K562 (cell line): Measurements from ENCODE around the gene TIMP2. TPM values are rescaled to one million over a fixed set of nuclear protein-coding genes. Genes with fewer than 3 reads are reported as not detected.

Experiments
- ATF7 ChIP-seq: fragments of 450-650 bp; IDR thresholded peaks from 2 replicates; pipeline ENCODE4 v1.7.1; 2014; ENCODE audit warnings: mild to moderate bottlenecking, moderate library complexity
- BRD4 ChIP-seq: fragments of 200-600 bp; sonication (generic); IDR thresholded peaks from 2 replicates; pipeline ENCODE4 v1.6.1; 2017; ENCODE audit warnings: inconsistent platforms
- BRF1 ChIP-seq: IDR thresholded peaks from 3 replicates; pipeline ENCODE4 v1.6.1; 2011; ENCODE audit warnings: borderline replicate concordance, mild to moderate bottlenecking; ENCODE audit not compliant: insufficient read length; ENCODE audit errors: extremely low read depth
- CHD1 ChIP-seq: fragments of 200-600 bp; sonication (generic); IDR thresholded peaks from one replicate; pipeline ENCODE4 v1.6.1; 2012; ENCODE audit warnings: mild to moderate bottlenecking, moderate library complexity, low read length, inconsistent platforms
- CUX1 ChIP-seq: fragments of 200-800 bp; sonication (Bioruptor generic); IDR thresholded peaks from 2 replicates; pipeline ENCODE4 v1.6.1; 2016; ENCODE audit warnings: missing genetic modification characterization, missing compliant biosample characterization
- EP400 ChIP-seq: fragments of 450-650 bp; IDR thresholded peaks from 2 replicates; pipeline ENCODE4 v1.6.1; 2017; ENCODE audit warnings: antibody characterized with exemption, mild to moderate bottlenecking, moderate library complexity
- FUS ChIP-seq: fragments of 200-400 bp; formaldehyde crosslinking; optimal IDR thresholded peaks from 2 replicates; pipeline ENCODE3; 2017; ENCODE audit warnings: low read depth, low read length
- GATAD2A ChIP-seq: fragments of 450-650 bp; IDR thresholded peaks from 2 replicates; pipeline ENCODE4 v1.6.1; 2017
- HDAC8 ChIP-seq: fragments of 450-650 bp; IDR thresholded peaks from 2 replicates; pipeline ENCODE4 v1.6.1; 2016; ENCODE audit warnings: mild to moderate bottlenecking, missing genetic modification characterization, moderate library complexity, missing compliant biosample characterization
- KAT7 ChIP-seq: sonication (generic); formaldehyde crosslinking; IDR thresholded peaks from 2 replicates; pipeline ENCODE4 v1.8.0; 2022; ENCODE audit warnings: missing genetic modification reagents, mild to moderate bottlenecking, borderline replicate concordance
- LARP7 ChIP-seq: fragments of 450-650 bp; IDR thresholded peaks from 2 replicates; pipeline ENCODE4 v1.6.1; 2016
- MYNN ChIP-seq, 2 experiments: sonication (generic); formaldehyde crosslinking in 1 of 2; IDR thresholded peaks; 2 replicates each; pipeline versions ENCODE4 v1.5.0 to v1.6.1; 2016 to 2020; ENCODE audit warnings: antibody characterized with exemption in 1 of 2, missing genetic modification reagents in 1 of 2
- OTX1 ChIP-seq: fragments of 450-650 bp; formaldehyde crosslinking; IDR thresholded peaks from 2 replicates; pipeline ENCODE4 v1.4.0; 2022; ENCODE audit warnings: mild to moderate bottlenecking
- PTTG1 ChIP-seq: fragments of 450-650 bp; IDR thresholded peaks from 2 replicates; pipeline ENCODE4 v1.6.1; 2016; ENCODE audit warnings: low read depth, mild to moderate bottlenecking, missing genetic modification characterization, missing compliant biosample characterization
- RAD51 ChIP-seq: fragments of 450-650 bp; IDR thresholded peaks from 2 replicates; pipeline ENCODE4 v1.7.1; 2016; ENCODE audit warnings: low read depth, mild to moderate bottlenecking, borderline replicate concordance
- RBBP5 ChIP-seq: fragments of 200-600 bp; sonication (generic); IDR thresholded peaks from 2 replicates; pipeline ENCODE4 v1.6.1; 2012; ENCODE audit warnings: borderline replicate concordance, mild to moderate bottlenecking, low read length, control low read depth, inconsistent platforms; ENCODE audit not compliant: insufficient read depth, poor library complexity, severe bottlenecking
- RBM17 ChIP-seq: fragments of 200-400 bp; formaldehyde crosslinking; IDR thresholded peaks from 2 replicates; pipeline ENCODE4 v1.6.1; 2017; ENCODE audit warnings: low read depth, mild to moderate bottlenecking, low read length, borderline replicate concordance
- RFX7 ChIP-seq: fragments of 250-450 bp; sonication (Bioruptor Pico); IDR thresholded peaks from 2 replicates; pipeline ENCODE4 v1.5.1; 2021; ENCODE audit warnings: mild to moderate bottlenecking
- TEAD1 ChIP-seq, 2 experiments: fragments of 450-650 bp in 1 of 2; sonication (generic) in 1 of 2; formaldehyde crosslinking; IDR thresholded peaks; 2 replicates each; pipeline versions ENCODE4 v1.4.0 to v1.8.0; 2020 to 2022; ENCODE audit warnings: mild to moderate bottlenecking in 2 of 2, missing genetic modification reagents in 1 of 2
- YBX1 ChIP-seq: fragments of 450-650 bp; IDR thresholded peaks from 2 replicates; pipeline ENCODE4 v1.7.1; 2016; ENCODE audit warnings: mild to moderate bottlenecking
- YY1 ChIP-seq, 3 experiments: IDR thresholded peaks; 2 replicates each; pipeline ENCODE4 v1.6.1; 2011; ENCODE audit warnings: low read length in 2 of 3, mild to moderate bottlenecking in 2 of 3, moderate library complexity in 2 of 3, borderline replicate concordance in 1 of 3, control low read depth in 1 of 3, low read depth in 1 of 3; ENCODE audit not compliant: insufficient read depth in 3 of 3, insufficient replicate concordance in 2 of 3, control insufficient read depth in 1 of 3, insufficient read length in 1 of 3; ENCODE audit errors: extremely low read depth in 1 of 3
- ZC3H8 ChIP-seq: fragments of 450-650 bp; IDR thresholded peaks from 2 replicates; pipeline ENCODE4 v1.6.1; 2017
- ZNF431 ChIP-seq: sonication (generic); formaldehyde crosslinking; IDR thresholded peaks from 2 replicates; pipeline ENCODE4 v1.8.0; 2022; ENCODE audit warnings: mild to moderate bottlenecking, missing genetic modification reagents
- ZNF75A ChIP-seq: fragments of 450-650 bp; formaldehyde crosslinking; IDR thresholded peaks from 2 replicates; pipeline ENCODE4 v1.4.0; 2020; ENCODE audit warnings: mild to moderate bottlenecking
- polyA plus RNA-seq, 8 experiments: library from polyadenylated mRNA; depleted of rRNA in 4 of 8; stranded (reverse) in 5 of 8; unstranded in 3 of 8; fragments of >200 nt; fragmentation: Nextera tagmentation in 2 of 8; fragmentation: Illumina TruSeq in 1 of 8; extraction: Ambion mirVana in 2 of 8; extraction: Trizol in 1 of 8; gene quantifications; 2 replicates each; pipeline versions ENCODE4 v1.2.1 to v1.2.3, GENCODE V29; 2011 to 2014; ENCODE audit warnings: inconsistent platforms in 1 of 8, missing spikeins in 1 of 8
- total RNA-seq, 7 experiments: library from RNA; depleted of rRNA in 6 of 7; stranded (reverse); fragments of >200 nt in 6 of 7; fragmentation: Illumina TruSeq in 2 of 7; extraction: Trizol in 2 of 7; gene quantifications; 2 replicates each; pipeline versions ENCODE4 v1.2.1 to v1.2.3, GENCODE V29; 2011 to 2021; ENCODE audit warnings: low replicate concordance in 1 of 7

TIMP2 gene
- total and polyA plus RNA-seq, 9 of the 15 experiments (the other 6 are each of a cell fraction or from before 2014, with no cell fraction given): 0.55 TPM; not detected in 8

- peak; percentile 75; the same call in 1 of the 2 replicates for TF ChIP-seq OTX1 (CRISPR knock-in tag)
- no peak for TF ChIP-seq RBM17
- 0 out of 2 replicates have a peak, but pooled peaks have one; percentile 71 for TF ChIP-seq KAT7 (CRISPR knock-in tag)
- peak; percentile 31; the same call in 1 of the 2 replicates for TF ChIP-seq GATAD2A
- peak; percentile 98 for TF ChIP-seq EP400
- TF ChIP-seq ZNF431: no peak; the same call in 1 of the 2 replicates
- TF ChIP-seq MYNN (IDR thresholded peaks at IDR 0.05): 0 out of 2 replicates have a peak, but pooled peaks have one; percentile 25
- no peak for TF ChIP-seq MYNN (CRISPR knock-in tag; IDR thresholded peaks at IDR 0.05)
- peak in 2 of 3 experiments; percentile 3 to 53 for TF ChIP-seq YY1 (IDR thresholded peaks at IDR 0.05; ENCODE audit: borderline replicate concordance in 1 of 3, control insufficient read depth in 1 of 3, extremely low read depth in 1 of 3, insufficient read depth in 3 of 3, insufficient read length in 1 of 3, insufficient replicate concordance in 2 of 3, low read depth in 1 of 3, low read length in 2 of 3)
- TF ChIP-seq PTTG1 (tag): no peak
- TF ChIP-seq TEAD1 (CRISPR knock-in tag; IDR thresholded peaks at IDR 0.05): peak; percentile 53 to 58; a peak in 1 of 4 replicates
- no peak for TF ChIP-seq RFX7 (CRISPR knock-in tag)
- TF ChIP-seq BRD4: no peak
- peak; percentile 32 for TF ChIP-seq RBBP5
- TF ChIP-seq ZC3H8: no peak
- TF ChIP-seq BRF1: no peak
- TF ChIP-seq LARP7: no peak
- peak; percentile 81 for TF ChIP-seq RAD51
- no peak for TF ChIP-seq ZNF75A
- no peak for TF ChIP-seq HDAC8 (tag)
- no peak for TF ChIP-seq YBX1
- no peak for TF ChIP-seq CHD1
- TF ChIP-seq ATF7: peak; percentile 99
- peak; percentile 17 for TF ChIP-seq FUS
- TF ChIP-seq CUX1 (CRISPR knock-in tag): no peak
These were observed 84.2 kb downstream of the TIMP2 start, which contains the start of gene USP36 (continued) for GRCh38 chr17:78840780-78841611.
